Endometrium (tissue), 2 donors: ENCODE measurements around the gene TJAP1.
"Not testable (repeated sequence)": the region's sequence is repeated elsewhere in the genome, so short reads cannot be mapped to it uniquely, and the experiment has no call there.

Experiments used
- FAIRE-seq: peaks from 2 replicates; lab custom pipeline; 2012; peaks lifted over from hg19 to GRCh38; lab: Jason Lieb, UNC
- donor health status: control.
- donor health status: control.

TJAP1 gene

GRCh38 chr6:43488667-43489276, 11.4 kb downstream of the TJAP1 start:
- no peak for FAIRE-seq

GRCh38 chr6:43489277-43490072, 12.1 kb downstream of the TJAP1 start:
- no peak for FAIRE-seq

GRCh38 chr6:43490523-43490939, 13.2 kb downstream of the TJAP1 start:
- FAIRE-seq: no peak

- FAIRE-seq: no peak
Measured at GRCh38 chr6:43491750-43492661, 14.6 kb downstream of the TJAP1 start.

GRCh38 chr6:43492673-43493072, 15.3 kb downstream of the TJAP1 start:
- no peak for FAIRE-seq

- FAIRE-seq: no peak
Measured at GRCh38 chr6:43493230-43493629, 15.9 kb downstream of the TJAP1 start.

GRCh38 chr6:43493833-43494232, 16.5 kb downstream of the TJAP1 start:
- FAIRE-seq: no peak

- no peak for FAIRE-seq
Measured at GRCh38 chr6:43494321-43494720, 17.0 kb downstream of the TJAP1 start.

GRCh38 chr6:43494766-43495165, 17.4 kb downstream of the TJAP1 start:
- FAIRE-seq: no peak

GRCh38 chr6:43495409-43495941, 18.1 kb downstream of the TJAP1 start:
- FAIRE-seq: no peak

- no peak for FAIRE-seq
Measured at GRCh38 chr6:43496370-43497128, 19.2 kb downstream of the TJAP1 start.

GRCh38 chr6:43497129-43497396, 19.7 kb downstream of the TJAP1 start:
- no peak for FAIRE-seq

GRCh38 chr6:43497689-43498088, 20.3 kb downstream of the TJAP1 start:
- FAIRE-seq: no peak

- FAIRE-seq: not testable (repeated sequence)
Measured at GRCh38 chr6:43498291-43498690, 20.9 kb downstream of the TJAP1 start.

GRCh38 chr6:43499028-43499815, 21.9 kb downstream of the TJAP1 start:
- no peak for FAIRE-seq

GRCh38 chr6:43500921-43501320, 23.6 kb downstream of the TJAP1 start:
- no peak for FAIRE-seq

GRCh38 chr6:43502666-43503065, 25.3 kb downstream of the TJAP1 start:
- FAIRE-seq: no peak

GRCh38 chr6:43503443-43503842, 26.1 kb downstream of the TJAP1 start:
- no peak for FAIRE-seq

- no peak for FAIRE-seq
Measured at GRCh38 chr6:43504756-43505593, 27.6 kb downstream of the TJAP1 start.

GRCh38 chr6:43505718-43506117, 28.3 kb downstream of the TJAP1 start:
- FAIRE-seq: no peak
